Thyroid gland (tissue), 4 donors: ENCODE measurements around the gene CCSER1. TPM values are rescaled to one million over a fixed set of nuclear protein-coding genes. Genes with fewer than 3 reads are reported as not detected.

Source experiments
- DNase-seq, 2 donors: peaks; one replicate each; pipeline ENCODE4 v3.0.0-alpha.2; 2019
- H3K27ac ChIP-seq, 3 donors: fragments of 200-600 bp; sonication (generic); 1 replicate in 2 of 3; 2 replicates in 1 of 3; pipeline ENCODE4 v1.5.1; 2016 to 2019; ENCODE audit warnings: mild to moderate bottlenecking in 1 of 3, moderate library complexity in 1 of 3
- H3K27me3 ChIP-seq: fragments of 200-600 bp; sonication (generic); one replicate; pipeline ENCODE4 v1.5.1; 2019
- H3K36me3 ChIP-seq, 2 donors: fragments of 200-600 bp; sonication (generic); one replicate each; pipeline ENCODE4 v1.5.1; 2016 to 2019
- H3K4me1 ChIP-seq, 2 donors: fragments of 200-600 bp; sonication (generic); one replicate each; pipeline ENCODE4 v1.5.1; 2017 to 2019
- H3K4me3 ChIP-seq, 3 donors: fragments of 200-600 bp; sonication (generic); replicated peaks in 1 of 3; 1 replicate in 2 of 3; 2 replicates in 1 of 3; pipeline ENCODE4 v1.5.1; 2016; ENCODE audit warnings: mild to moderate bottlenecking in 1 of 3
- H3K9me3 ChIP-seq: fragments of 200-600 bp; sonication (generic); one replicate; pipeline ENCODE4 v1.5.1; 2017
- POLR2A ChIP-seq, 2 donors: fragments of 450-650 bp; IDR thresholded peaks; one replicate each; pipeline ENCODE4 v1.6.1; 2017; ENCODE audit warnings: antibody characterized with exemption in 2 of 2, mild to moderate bottlenecking in 2 of 2, moderate library complexity in 1 of 2
- WGBS, 2 donors: methylation state at CpG; one replicate each; pipeline ENCODE4 v1.1.5; 2017; 5-methylcytosine and 5-hydroxymethylcytosine counted together
- intact Hi-C: fragments of 100-400 bp; cut with DNase I; formaldehyde crosslinking; loops from one replicate; pipeline ENCODE4 v1.15.1; 2023
- total RNA-seq, 4 donors: library from RNA; depleted of rRNA; stranded (reverse); fragments of >200 nt; gene quantifications; one replicate each; pipeline ENCODE4 v1.2.3, GENCODE V29; 2016
- TF ChIP-seq, protein P1 (sequence below), 6 experiments: fragments of 200-600 bp in 3 of 6; fragments of 450-650 bp in 3 of 6; sonication (generic) in 3 of 6; IDR thresholded peaks; one replicate each; pipeline ENCODE4 v1.5.1; 2016 to 2019; ENCODE audit warnings: antibody characterized with exemption in 6 of 6, mild to moderate bottlenecking in 2 of 6, inconsistent platforms in 1 of 6, moderate library complexity in 1 of 6

The CCSER1 gene
- total RNA-seq, 4 donors from 2014 or later = 37.7 to 52.3 (median 43.3) TPM

DNA sequence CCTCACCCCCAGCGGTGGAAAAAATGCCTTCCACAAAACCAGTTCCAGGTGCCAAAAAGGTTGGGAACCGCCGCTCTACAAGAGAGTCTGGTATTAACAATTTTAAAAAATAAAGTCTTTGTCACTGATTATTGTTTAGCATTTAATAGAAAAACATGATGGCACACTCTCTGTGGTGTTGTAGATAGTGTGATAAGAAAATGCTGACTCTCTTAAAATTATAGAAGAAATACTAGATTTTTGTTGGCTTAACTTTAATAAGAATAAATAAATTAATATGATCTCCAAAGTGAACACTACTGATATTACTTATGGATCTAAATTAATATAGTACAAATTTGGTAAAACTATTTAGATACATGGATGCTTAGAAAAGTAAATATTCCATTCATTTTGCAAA lies 943.5 kb downstream of the CCSER1 start:
- Histone ChIP-seq H3K27me3 (no peaks in the 10 kb centered on the region), H3K36me3 (no peaks in the 10 kb centered on the region), H3K27ac (no peak overlapping the region), H3K4me1 (no peaks in the 10 kb centered on the region), H3K9me3 (no peaks in the 10 kb centered on the region), H3K4me3 (no peak overlapping the region)
- DNase-seq = no peak
- intact Hi-C loops = no loop called here
- 95 to 97% methylated on average over 3 of the region's 3 CpGs for WGBS, 2 donors
- TF ChIP-seq POLR2A (IDR thresholded peaks at IDR 0.05) = no peak
- TF ChIP-seq, protein P1, sequence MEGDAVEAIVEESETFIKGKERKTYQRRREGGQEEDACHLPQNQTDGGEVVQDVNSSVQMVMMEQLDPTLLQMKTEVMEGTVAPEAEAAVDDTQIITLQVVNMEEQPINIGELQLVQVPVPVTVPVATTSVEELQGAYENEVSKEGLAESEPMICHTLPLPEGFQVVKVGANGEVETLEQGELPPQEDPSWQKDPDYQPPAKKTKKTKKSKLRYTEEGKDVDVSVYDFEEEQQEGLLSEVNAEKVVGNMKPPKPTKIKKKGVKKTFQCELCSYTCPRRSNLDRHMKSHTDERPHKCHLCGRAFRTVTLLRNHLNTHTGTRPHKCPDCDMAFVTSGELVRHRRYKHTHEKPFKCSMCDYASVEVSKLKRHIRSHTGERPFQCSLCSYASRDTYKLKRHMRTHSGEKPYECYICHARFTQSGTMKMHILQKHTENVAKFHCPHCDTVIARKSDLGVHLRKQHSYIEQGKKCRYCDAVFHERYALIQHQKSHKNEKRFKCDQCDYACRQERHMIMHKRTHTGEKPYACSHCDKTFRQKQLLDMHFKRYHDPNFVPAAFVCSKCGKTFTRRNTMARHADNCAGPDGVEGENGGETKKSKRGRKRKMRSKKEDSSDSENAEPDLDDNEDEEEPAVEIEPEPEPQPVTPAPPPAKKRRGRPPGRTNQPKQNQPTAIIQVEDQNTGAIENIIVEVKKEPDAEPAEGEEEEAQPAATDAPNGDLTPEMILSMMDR (IDR thresholded peaks at IDR 0.05) = no peak

GRCh38 chr4:91076147-91076546 lies 949.0 kb downstream of the CCSER1 start:
- H3K36me3 ChIP-seq = no peaks in the 10 kb centered on the region
- no peaks in the 10 kb centered on the region for H3K27me3 ChIP-seq
- H3K4me1 ChIP-seq = no peaks in the 10 kb centered on the region
- no peak overlapping the region for H3K27ac ChIP-seq
- H3K4me3 ChIP-seq = no peak overlapping the region
- intact Hi-C loops = no loop called here
- no peak for TF ChIP-seq POLR2A (IDR thresholded peaks at IDR 0.05)
- TF ChIP-seq, protein P1 (IDR thresholded peaks at IDR 0.05) = no peak
- DNase-seq = no peak
- H3K9me3 ChIP-seq = no peaks in the 10 kb centered on the region

GRCh38 chr4:91085961-91086360 lies 958.8 kb downstream of the CCSER1 start:
- no peak for DNase-seq
- whole genome bisulfite sequencing, 2 donors = 92 to 93% methylated on average over 2 of the region's 2 CpGs
- H3K4me1 ChIP-seq = no peaks in the 10 kb centered on the region

GRCh38 chr4:91087743-91088142 lies 960.5 kb downstream of the CCSER1 start:
- Histone ChIP-seq H3K27me3 (no peaks in the 10 kb centered on the region), H3K4me1 (peaks cover 4 to 8% of the 10 kb centered on the region in 2 donors), H3K9me3 (no peaks in the 10 kb centered on the region), H3K4me3 (no peak overlapping the region), H3K36me3 (no peaks in the 10 kb centered on the region), H3K27ac (no peak overlapping the region)
- intact Hi-C loops = no loop called here
- WGBS, 2 donors = 85 to 89% methylated on average over 1 of the region's 1 CpG
- TF ChIP-seq POLR2A (IDR thresholded peaks at IDR 0.05) = no peak
- TF ChIP-seq, protein P1 (IDR thresholded peaks at IDR 0.05) = no peak
- no peak for DNase-seq

More at GRCh38 chr4:91085961-91086360, 958.8 kb downstream of the CCSER1 start:
- TF ChIP-seq, protein P1 (IDR thresholded peaks at IDR 0.05) = no peak
- TF ChIP-seq POLR2A (IDR thresholded peaks at IDR 0.05) = no peak
- intact Hi-C loops = no loop called here
- H3K27me3 ChIP-seq = no peaks in the 10 kb centered on the region
- no peaks in the 10 kb centered on the region for H3K36me3 ChIP-seq
- no peak overlapping the region for H3K4me3 ChIP-seq
- H3K9me3 ChIP-seq = no peaks in the 10 kb centered on the region
- no peak overlapping the region for H3K27ac ChIP-seq

DNA sequence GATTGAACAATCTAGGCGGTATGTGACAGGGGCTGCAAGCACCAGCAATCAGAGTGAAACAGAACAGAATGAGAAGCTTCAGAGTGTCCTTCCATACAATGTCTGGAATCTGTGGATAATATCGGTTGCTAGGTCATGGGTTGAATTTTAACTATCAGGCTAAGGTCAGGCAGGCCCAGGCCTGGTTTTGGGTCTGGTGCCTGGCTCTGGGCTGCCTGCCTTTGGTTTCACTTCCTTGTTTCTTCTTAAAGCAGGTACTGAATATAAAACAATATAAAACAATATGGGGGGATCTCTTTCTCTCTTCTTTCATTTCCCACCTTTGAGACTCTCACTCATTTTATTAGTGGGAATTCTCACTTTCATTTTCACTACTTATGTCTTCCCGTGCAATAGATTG lies 962.0 kb downstream of the CCSER1 start:
- 85 to 92% methylated on average over 3 of the region's 3 CpGs for WGBS, 2 donors
- Histone ChIP-seq H3K36me3 (no peaks in the 10 kb centered on the region), H3K27me3 (no peaks in the 10 kb centered on the region), H3K4me1 (peaks cover 6 to 9% of the 10 kb centered on the region in 2 donors), H3K9me3 (no peaks in the 10 kb centered on the region), H3K27ac (no peak overlapping the region), H3K4me3 (no peak overlapping the region)
- intact Hi-C loops = no loop called here
- TF ChIP-seq POLR2A (IDR thresholded peaks at IDR 0.05) = no peak
- TF ChIP-seq, protein P1 (IDR thresholded peaks at IDR 0.05) = no peak
- no peak for DNase-seq
